Stimulated activated CD8-positive, alpha-beta memory T cell treated with anti-CD3 and anti-CD28 coated beads, Interleukin-15, amount 100 ng/mL, for 24 hours (primary cell): Measurements from ENCODE around the gene FRG2.
"Not testable (repeated sequence)": the region's sequence is repeated elsewhere in the genome, so short reads cannot be mapped to it uniquely, and the experiment has no call there.

ENCODE experiments used
- DNase-seq: peaks from one replicate; pipeline ENCODE4 v3.0.0-alpha.2; 2020; ENCODE audit warnings: low read depth

FRG2 gene

DNA sequence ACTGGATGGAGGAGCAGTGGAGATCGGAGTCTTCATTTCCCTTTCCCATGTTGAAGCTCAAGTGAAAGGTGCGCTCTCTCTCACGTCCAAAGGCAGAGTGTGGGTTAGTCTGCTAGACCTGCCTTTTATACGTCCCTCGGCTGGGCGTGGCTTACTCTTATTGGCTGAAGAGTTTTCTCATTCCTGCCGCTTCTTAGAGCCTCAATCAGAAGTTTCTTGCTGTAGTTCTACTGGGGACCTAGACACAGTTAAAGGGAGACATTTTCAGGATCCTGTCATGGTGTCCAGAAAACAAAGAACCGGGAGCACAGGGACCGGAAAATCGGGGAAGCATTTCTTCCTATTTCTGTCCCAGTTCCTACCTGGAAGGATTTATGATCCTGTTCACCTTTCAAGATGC lies at the start of gene FRG2:
FRG2 (minus strand) TSS at position 101 of the 400 bp plus-strand sequence; CDS start at position 49, 52 bp downstream.
- not testable (repeated sequence) for DNase-seq

DNA sequence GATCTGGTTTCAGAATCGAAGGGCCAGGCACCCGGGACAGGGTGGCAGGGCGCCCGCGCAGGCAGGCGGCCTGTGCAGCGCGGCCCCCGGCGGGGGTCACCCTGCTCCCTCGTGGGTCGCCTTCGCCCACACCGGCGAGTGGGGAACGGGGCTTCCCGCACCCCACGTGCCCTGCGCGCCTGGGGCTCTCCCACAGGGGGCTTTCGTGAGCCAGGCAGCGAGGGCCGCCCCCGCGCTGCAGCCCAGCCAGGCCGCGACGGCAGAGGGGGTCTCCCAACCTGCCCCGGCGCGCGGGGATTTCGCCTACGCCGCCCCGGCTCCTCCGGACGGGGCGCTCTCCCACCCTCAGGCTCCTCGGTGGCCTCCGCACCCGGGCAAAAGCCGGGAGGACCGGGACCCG lies 41.3 kb upstream of the FRG2 start:
- DNase-seq: not testable (repeated sequence)

DNA sequence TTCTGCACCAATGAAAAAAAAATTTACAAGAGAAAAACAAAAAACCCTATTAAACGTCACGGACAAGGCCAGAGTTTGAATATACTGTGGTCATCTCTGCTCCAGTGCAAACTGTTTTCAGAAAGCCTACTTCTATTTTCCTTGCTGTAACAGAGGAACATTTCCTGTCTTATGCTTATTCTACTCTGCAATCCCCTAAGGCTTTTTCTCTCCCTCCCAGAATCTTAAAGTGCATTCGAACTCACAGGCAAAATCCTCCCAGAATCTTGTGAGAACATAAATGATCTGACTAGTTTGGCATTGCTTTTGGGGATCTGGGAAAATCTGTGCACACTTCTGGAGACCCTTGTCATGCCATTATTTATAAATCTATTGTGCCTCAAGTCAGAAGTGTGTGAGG lies 37.7 kb upstream of the FRG2 start:
- not testable (repeated sequence) for DNase-seq

DNA sequence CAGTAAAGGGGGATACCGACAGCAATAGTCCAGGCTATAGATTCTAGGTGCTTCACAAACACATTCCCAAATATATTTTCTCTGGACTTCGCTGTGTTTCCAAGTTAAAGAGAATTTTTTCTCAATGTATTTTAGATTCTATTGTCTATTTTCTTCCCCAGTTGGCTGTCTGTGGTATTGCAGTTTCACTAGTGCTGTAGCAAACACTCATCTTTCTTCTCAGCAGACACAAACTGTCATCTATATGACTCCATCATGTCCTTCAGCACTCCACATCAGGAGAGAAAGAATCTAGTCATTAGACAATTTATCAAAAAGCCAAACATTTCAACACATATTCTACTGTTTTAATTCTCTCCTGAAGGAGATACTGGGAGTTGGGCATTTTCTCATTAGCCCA lies 37.3 kb upstream of the FRG2 start, which contains the start of gene DBET:
DBET (plus strand) TSS at position 161 of the 400 bp plus-strand sequence.
- not testable (repeated sequence) for DNase-seq

DNA sequence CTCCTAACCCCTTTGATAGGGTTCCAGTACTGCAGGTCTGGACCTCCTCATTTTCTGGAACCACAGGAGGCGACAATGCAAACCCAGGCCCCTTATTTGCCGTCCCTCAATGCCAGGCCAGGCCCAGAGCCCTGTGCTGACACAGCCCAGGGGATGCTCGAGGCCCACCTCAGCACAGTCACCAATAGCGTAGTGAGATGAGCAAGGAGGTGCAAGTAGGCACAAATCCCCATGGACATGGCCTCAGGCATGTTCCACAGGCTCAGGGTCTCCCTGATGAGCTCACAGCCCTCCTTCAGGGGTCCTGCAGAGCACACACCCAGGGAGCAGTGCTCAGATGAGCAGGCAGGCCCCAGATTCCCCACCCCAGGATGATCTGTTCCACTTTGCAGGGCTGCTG lies 31.9 kb upstream of the FRG2 start:
- not testable (repeated sequence) for DNase-seq

DNA sequence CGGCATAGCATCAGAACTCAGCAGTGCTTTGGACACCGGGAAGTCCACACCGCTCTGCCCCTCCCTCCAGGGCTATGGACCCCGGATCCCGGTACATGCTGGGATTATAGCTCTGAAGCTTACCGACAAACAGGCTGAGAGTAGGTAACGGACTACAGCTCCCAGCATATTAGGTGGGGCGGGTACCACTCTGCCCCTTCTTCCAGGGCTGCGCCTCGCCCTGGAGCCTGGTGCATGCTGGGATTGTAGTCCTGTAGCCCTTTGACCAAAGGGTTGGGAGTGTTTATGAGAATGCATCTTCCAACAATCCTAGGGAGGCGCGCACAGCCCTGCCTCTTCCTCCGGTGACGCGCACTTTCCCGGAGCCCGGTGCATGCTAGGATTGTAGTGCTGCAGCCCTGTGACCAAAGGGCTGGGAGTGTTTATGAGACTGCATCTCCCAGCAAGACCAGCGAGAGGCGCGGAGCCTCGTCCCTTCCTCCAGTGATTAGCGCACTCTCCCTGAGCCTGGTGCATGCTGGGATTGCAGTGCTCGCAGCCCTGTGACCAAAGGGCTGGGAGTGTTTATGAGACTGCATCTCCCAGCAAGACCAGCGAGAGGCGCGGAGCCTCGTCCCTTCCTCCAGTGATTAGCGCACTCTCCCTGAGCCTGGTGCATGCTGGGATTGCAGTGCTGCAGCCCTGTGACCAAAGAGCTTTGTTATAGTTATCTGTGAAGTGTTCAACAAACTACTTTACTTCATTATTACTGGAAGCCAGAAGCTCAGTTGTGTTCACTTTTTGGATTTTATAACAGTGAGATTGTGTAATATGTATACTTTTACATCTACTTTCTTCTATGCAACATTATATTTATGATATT lies 22.6 kb upstream of the FRG2 start:
- DNase-seq: not testable (repeated sequence)

DNA sequence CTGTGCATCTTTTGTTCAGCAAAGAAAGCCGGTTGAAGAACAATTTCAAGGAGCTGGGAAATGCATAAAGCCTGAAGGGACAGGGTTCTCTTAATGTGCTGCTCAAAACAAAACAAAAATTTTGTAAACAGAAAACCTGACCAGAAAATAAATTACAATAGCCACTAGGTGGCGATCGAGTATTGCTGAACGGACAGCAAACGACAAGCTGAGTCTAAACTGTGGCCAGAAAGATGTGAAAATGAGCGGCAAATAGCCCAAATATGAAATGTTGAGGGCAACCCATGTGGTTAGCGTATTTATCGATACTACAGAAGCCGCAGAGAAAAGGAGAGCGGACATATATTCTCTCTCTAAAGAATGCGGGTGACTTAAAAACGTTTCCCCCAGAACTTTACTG lies 20.6 kb upstream of the FRG2 start:
- DNase-seq: not testable (repeated sequence)

DNA sequence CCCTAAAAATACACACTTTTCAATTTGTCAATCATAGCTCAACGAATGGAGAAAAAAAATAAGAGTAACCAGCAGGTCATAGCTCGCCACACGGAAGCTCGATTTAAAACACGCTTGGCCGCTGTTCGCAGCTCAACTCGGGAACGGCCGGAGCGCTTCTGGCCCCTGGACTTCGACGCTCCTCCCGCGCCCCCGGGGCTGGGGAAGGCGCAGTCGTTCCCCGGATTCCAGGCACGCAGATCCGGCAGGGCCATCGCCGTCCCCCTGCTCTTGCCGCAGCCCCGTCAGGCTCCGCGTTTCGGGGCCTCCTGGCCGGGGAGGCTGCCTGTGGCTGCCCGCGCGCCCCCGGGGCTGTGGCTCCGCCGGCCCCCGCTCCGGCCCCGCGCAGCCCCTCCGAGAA lies 13.8 kb upstream of the FRG2 start:
- DNase-seq: not testable (repeated sequence)

DNA sequence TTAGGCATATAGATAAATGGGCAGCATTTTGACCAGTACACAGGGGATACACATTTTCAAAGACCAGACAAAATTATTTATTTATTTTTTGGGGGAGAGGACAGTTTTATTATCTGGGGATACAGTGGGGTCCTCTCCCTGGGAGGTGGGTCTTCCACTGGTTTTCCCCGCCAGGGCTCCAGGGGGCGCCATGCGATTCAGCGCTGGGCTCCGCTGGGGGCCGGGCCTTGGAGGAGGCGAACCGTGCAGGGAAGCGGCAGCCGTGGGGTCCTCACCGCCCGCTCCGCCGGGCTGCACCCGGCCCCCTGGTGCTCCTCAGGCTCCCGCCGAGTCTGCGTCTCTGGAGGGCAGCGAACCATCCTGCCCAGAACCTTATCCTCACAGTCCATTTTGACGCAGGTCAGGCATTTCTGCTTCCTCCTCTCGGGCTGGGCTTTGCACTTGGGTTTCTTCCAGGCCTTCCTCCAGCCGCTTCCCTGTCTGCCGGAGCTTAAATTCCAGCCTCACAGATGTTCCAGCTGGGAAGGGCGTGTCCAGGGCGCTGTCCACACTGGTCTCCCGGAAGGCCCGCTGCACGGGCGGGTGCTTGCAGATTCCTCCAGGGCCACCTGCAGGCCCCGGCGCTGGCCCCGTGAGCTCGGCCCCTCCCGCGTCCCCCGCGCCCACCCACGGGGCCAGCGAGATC lies 10.8 kb upstream of the FRG2 start:
- DNase-seq: not testable (repeated sequence)

DNA sequence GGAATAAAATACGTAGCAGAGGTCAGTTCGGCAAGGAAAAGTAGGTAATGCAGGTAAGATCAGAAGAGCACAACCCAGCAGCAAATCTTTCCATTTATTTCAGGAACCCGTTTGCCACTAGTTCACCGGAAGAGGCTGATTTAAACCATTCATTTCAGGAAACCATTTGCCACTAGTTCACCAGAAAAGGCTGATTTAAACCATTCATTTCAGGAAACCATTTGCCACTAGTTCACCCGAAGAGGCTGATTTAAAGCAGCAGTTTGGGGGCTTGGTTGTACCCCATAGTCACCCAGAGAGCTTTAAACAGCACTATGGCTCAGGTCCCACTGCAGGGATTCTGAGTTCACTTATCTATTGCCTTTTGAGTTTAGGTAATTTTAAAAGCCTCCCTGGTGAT lies 4.2 kb upstream of the FRG2 start:
- DNase-seq: not testable (repeated sequence)

DNA sequence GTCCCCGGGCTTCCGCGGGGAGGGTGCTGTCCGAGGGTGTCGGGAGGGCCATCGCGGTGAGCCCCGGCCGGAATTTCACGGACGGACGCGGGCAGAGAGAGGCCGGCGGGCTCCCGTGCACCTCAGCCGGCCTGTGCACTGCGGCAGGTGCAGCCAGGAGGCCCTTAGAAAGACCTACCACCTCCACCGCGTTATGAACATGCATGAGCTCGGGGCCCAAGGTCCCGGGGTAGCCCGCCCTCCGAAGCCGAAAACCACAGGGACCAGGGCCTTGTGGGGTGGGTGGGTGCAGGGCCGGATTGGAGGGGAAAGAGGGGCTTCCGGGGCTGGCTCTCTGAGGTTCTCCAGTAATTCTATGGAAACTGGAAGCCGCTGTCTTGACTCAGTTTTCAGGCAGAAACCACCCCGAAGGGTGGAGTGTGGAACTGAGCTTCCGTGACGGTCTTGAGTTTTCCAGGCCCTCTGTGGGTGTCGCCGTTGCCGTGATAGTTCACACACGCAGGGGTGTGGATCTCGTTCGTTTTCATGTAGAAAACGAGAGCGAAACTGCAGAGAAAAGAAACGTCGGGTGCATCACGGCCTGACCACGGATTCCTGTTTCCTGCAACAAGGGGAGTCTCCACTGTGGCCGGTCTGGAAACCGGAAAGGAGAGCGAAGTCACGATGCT lies 4.3 kb downstream of the FRG2 start:
- DNase-seq: not testable (repeated sequence)

DNA sequence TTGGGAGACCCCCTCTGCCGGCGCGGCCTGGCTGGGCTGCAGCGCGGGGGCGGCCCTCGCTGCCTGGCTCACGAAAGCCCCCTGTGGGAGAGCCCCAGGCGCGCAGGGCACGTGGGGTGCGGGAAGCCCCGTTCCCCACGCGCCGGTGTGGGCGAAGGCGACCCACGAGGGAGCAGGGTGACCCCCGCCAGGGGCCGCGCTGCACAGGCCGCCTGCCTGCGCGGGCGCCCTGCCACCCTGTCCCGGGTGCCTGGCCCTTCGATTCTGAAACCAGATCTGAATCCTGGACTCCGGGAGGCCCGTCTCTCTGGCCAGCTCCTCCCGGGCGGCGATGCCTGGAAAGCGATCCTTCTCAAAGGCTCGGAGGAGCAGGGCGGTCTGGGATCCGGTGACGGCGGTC lies 5.1 kb downstream of the FRG2 start:
- not testable (repeated sequence) for DNase-seq

DNA sequence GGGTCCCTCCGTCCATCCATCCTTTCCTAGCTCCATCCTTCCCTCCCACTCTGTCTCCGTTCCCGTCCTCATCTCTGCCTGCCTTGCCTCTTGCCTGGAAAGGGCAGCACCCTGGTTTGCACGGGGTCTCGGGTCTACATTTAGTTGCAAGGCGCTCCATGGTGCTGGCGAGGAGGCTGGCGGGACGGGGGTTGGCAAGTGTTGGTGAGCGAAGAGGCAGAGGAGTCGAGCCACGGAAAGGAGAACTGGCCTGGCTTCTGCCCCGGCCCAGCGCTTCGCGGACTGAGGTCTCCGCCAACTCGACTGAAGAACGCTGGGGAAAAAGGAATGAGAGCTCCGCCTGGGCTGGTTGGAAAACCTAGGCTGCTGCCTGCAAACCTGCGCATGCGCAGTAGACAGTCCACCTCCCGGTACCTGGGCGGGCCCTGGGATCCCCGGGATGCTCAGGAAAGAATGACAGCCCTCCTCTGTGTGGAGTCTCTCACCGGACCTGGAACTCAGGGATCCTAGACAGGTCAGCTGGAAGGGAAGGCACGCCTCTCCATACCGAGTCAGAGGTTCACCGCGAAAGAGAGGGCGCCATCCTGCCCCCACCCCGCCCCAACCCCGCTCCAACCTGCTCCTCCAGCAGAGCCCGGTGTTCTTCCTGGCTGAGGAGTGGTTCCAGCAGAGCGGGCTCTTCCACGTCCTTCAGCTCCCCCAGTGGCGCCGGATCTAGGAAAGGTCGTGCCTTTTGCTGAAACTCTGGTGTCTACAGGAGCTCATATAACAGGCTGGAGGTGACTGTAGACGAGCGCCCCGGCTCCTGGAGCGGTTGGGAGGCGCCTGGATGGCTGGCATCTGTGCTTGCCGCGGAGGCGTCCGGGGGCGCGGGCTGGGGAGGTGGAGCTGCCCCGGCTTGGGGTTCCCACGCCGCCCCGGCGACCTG lies 6.0 kb downstream of the FRG2 start:
- DNase-seq: no peak

DNA sequence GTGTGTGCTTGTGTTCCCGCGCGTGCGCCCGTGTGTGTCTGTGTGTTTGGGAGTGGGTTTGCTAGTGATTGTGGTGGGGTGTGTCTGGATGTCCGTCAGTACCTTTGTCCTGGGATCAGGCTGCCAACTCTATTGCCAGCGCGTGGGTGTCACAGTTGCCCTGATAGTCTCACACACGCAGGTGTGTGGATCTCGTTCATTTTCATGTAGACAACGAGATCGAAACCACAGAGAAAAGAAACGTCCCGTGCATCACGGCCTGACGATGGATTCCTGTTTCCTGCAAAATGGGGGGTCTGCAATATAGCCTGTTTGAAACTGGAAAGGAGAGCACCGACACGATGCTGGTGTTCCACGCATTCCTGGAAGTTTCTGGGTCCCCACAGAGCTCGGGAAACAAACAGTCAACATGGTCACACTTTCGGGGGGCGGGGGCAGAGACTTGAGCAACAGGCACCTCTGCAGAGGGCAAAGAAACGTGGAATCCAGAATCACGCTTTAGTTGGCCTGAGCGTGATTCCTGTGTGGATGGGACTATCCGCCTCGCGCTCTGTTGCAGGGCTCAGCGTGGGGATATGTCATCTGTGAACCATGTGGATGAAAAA lies 7.1 kb downstream of the FRG2 start:
- DNase-seq: not testable (repeated sequence)

DNA sequence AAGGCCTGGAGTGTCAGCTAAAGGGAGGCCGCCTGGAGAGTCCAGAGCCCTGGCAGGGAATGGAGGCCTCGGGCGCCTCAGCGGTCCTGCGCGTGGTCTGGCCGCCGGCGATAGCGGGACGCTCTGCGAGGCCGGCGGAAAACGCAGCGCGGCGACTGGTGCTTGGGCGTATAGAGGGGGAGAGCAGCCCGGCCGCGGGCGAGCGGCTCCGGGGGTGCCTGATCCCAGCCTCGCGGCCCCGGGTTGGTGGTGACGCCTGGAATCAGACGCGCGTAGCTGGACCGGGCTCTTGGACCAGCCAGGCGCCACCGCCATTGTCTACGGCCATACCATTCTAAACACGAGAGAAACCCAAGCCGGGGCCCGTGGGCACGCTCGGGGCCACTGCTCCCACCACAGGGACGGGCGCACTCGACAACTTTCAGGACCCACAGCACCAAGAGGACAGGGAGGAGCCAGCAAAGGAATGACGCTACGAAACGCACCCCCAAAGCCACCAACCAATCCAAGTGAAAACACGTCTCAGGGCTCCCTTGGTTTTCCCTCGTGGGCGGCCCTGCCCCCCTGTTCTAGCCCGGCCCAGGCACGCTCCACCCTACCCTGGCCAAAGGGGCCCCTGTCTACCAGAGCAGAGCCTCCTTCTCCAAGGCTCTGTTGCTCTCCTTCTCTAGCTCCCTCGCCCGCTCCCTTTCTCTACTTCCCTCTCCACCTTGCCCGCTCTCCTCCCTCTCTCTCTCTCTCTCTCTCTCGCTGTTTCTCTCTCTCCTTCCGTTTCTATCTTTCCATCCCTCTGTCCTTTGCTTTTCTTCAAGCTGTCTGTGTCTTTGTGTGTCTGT lies 7.8 kb downstream of the FRG2 start:
- DNase-seq: no peak

DNA sequence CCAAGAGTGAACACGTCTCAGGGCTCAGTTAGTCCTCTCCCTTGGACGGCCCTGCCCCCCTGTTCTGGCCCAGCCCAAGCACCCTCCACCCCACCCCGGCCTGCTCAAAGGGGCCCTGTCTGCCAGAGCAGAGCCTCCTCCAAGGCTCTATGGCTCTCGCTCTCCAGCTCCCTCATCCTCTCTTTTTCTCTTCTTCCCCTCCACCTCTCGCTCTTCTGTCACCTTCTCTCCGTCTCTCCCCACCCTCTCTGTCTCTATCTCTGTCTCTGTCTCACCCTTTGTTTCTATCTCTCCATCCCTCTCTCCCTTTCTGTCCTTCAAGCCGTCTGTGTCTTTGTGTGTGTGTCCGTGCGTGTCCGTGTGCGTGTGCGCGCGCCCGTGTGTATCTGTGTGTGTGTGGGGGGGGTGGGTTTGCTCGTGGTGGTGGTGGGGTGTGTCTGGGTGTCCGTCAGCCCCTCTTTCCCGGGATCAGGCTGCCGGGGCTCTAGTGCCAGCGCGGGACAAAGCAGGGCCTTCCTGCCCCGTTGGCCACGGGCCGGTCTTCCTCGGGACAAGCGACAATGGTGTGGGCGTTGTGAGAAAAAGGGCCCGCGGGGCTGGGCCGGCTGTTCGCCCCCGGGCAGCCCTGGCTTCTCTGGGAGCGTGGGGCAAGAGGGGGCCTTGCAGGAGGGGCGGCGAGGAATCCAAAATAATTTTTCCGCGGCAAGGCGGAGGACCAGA lies 8.7 kb downstream of the FRG2 start:
- no peak for DNase-seq

DNA sequence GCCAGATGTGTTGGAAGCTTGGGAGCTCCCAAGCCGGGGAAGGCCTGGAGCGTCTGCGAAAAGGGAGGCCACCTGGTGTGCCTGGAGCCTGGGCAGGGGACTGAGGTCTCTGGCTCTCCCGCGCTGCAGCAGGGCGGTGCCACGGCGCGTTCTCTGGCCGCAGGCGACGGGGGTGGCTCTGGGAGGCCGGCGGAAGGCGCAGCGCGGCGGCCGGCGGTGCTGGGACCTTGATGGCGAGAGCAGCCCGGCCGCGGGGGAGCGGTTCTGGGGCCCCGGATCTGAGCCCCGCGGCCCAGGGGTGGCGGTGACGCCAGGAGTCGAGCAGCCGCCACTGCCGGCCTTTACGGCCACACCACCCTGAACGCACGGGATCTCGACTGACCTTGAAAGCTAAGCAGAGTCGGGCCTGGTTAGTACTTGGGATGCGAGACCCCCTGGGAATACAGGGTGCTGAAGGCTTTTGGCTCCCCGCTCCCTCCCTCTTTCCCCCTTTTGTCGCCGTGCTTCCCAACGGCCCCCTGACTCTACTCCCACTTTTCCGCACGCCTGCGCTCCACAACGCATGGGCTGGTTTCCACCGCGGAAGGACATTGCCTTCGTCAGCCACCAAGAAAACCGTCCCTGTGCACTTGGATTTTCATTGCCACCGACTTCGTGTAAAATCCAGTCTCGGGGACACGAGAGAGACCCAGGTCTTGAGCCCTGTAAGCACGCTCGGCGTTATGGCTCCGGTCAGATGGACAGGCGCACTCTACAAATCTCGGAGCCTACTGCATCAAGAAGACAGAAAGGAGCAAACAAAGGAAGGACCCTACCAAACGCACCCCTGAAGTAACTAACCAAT lies 9.5 kb downstream of the FRG2 start:
- no peak for DNase-seq
